Esophagus squamous epithelium (tissue), 4 donors: ENCODE results near the gene SLC12A6.

Source experiments
- POLR2A ChIP-seq, 4 donors: fragments of 450-650 bp; IDR thresholded peaks; one replicate each; pipeline ENCODE4 v1.6.1; 2017; ENCODE audit warnings: antibody characterized with exemption in 4 of 4, mild to moderate bottlenecking in 4 of 4, moderate library complexity in 3 of 4
- TF ChIP-seq, protein P1 (sequence below), 6 experiments: fragments of 450-650 bp in 4 of 6; fragments of 200-600 bp in 2 of 6; sonication (generic) in 2 of 6; IDR thresholded peaks; one replicate each; pipeline ENCODE4 v1.5.1; 2016 to 2019; ENCODE audit warnings: antibody characterized with exemption in 6 of 6, mild to moderate bottlenecking in 4 of 6, moderate library complexity in 4 of 6

DNA sequence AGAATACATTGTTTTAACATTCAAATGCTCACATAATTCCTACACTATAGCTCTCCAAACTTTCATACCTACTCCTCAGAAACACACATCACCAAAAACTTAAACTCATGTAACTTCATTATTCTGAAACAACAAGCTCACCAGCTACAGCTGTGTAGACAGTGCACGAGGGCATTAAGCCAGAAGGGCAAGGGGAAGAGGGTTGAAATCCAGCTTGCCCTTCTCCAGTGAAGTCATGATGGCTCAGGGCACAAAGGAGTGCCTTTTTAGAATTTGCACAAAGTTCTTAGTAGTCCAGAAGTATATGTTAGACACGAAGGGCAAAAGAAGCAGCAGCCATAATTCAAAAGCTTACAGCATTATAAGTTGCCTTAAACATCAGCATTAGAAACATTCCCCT, 8.6 kb downstream of the SLC12A6 start:
- TF ChIP-seq, protein P1, sequence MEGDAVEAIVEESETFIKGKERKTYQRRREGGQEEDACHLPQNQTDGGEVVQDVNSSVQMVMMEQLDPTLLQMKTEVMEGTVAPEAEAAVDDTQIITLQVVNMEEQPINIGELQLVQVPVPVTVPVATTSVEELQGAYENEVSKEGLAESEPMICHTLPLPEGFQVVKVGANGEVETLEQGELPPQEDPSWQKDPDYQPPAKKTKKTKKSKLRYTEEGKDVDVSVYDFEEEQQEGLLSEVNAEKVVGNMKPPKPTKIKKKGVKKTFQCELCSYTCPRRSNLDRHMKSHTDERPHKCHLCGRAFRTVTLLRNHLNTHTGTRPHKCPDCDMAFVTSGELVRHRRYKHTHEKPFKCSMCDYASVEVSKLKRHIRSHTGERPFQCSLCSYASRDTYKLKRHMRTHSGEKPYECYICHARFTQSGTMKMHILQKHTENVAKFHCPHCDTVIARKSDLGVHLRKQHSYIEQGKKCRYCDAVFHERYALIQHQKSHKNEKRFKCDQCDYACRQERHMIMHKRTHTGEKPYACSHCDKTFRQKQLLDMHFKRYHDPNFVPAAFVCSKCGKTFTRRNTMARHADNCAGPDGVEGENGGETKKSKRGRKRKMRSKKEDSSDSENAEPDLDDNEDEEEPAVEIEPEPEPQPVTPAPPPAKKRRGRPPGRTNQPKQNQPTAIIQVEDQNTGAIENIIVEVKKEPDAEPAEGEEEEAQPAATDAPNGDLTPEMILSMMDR (IDR thresholded peaks at IDR 0.05): no peak
- no peak for TF ChIP-seq POLR2A (IDR thresholded peaks at IDR 0.05)
